NCI-H1436 treated with DMSO at 0.1 percent for 48 hours (cell line): ENCODE measurements around the gene ATP5PB.

ENCODE experiments used
- DNase-seq: peaks from one replicate; lab custom pipeline; 2025; lab: John Stamatoyannopoulos, UW

The ATP5PB gene

GRCh38 chr1:111475701-111476100, 26.4 kb downstream of the ATP5PB start:
- no peak for DNase-seq

- DNase-seq = no peak
These were observed 26.9 kb downstream of the ATP5PB start for GRCh38 chr1:111476214-111476613.

- DNase-seq = no peak
These were observed 27.6 kb downstream of the ATP5PB start for GRCh38 chr1:111476761-111477309.

- DNase-seq = no peak
These were observed 31.4 kb downstream of the ATP5PB start for GRCh38 chr1:111480674-111481073.

GRCh38 chr1:111481387-111482221, 32.3 kb downstream of the ATP5PB start:
- DNase-seq = no peak

GRCh38 chr1:111483166-111483565, 33.9 kb downstream of the ATP5PB start:
- no peak for DNase-seq

- no peak for DNase-seq
These were observed 34.6 kb downstream of the ATP5PB start for GRCh38 chr1:111483876-111484275.

GRCh38 chr1:111484391-111485026, 35.2 kb downstream of the ATP5PB start:
- DNase-seq = no peak

GRCh38 chr1:111486431-111486830, 37.2 kb downstream of the ATP5PB start:
- no peak for DNase-seq

GRCh38 chr1:111487133-111487532, 37.9 kb downstream of the ATP5PB start:
- DNase-seq = no peak

- DNase-seq = no peak
These were observed 39.4 kb downstream of the ATP5PB start for GRCh38 chr1:111488669-111489068.

- no peak for DNase-seq
These were observed 40.3 kb downstream of the ATP5PB start for GRCh38 chr1:111489604-111490003.

- DNase-seq = no peak
These were observed 41.0 kb downstream of the ATP5PB start for GRCh38 chr1:111490220-111490619.

- no peak for DNase-seq
These were observed 41.8 kb downstream of the ATP5PB start for GRCh38 chr1:111491070-111491469.

GRCh38 chr1:111496398-111496797, 47.1 kb downstream of the ATP5PB start:
- DNase-seq = no peak

GRCh38 chr1:111497592-111497991, 48.3 kb downstream of the ATP5PB start:
- DNase-seq = no peak

- no peak for DNase-seq
These were observed 49.9 kb downstream of the ATP5PB start for GRCh38 chr1:111499026-111499785.

- no peak for DNase-seq
These were observed 52.4 kb downstream of the ATP5PB start for GRCh38 chr1:111501645-111502044.

- no peak for DNase-seq
These were observed 54.4 kb downstream of the ATP5PB start, which contains the start of the genes ADORA3 and TMIGD3 for GRCh38 chr1:111503585-111504060. TSS of gene ADORA3 (minus strand) at chr1:111503633. CDS start at chr1:111503354, 279 bp downstream. TSS of gene TMIGD3 (minus strand) at chr1:111503633. CDS start at chr1:111503354, 279 bp downstream.

- DNase-seq = no peak
These were observed 54.8 kb downstream of the ATP5PB start for GRCh38 chr1:111504097-111504496.

GRCh38 chr1:111505641-111506119, 56.4 kb downstream of the ATP5PB start:
- no peak for DNase-seq

GRCh38 chr1:111506561-111506960, 57.3 kb downstream of the ATP5PB start:
- no peak for DNase-seq
